Suppressor macrophage treated with lipopolysaccharide for 1 hour (primary cell): ENCODE measurements around the gene SH3TC1.

Source experiments
- DNase-seq, 3 donors: peaks; one replicate each; pipeline ENCODE4 v3.0.0-alpha.2; 2020 to 2022

SH3TC1 gene

DNA sequence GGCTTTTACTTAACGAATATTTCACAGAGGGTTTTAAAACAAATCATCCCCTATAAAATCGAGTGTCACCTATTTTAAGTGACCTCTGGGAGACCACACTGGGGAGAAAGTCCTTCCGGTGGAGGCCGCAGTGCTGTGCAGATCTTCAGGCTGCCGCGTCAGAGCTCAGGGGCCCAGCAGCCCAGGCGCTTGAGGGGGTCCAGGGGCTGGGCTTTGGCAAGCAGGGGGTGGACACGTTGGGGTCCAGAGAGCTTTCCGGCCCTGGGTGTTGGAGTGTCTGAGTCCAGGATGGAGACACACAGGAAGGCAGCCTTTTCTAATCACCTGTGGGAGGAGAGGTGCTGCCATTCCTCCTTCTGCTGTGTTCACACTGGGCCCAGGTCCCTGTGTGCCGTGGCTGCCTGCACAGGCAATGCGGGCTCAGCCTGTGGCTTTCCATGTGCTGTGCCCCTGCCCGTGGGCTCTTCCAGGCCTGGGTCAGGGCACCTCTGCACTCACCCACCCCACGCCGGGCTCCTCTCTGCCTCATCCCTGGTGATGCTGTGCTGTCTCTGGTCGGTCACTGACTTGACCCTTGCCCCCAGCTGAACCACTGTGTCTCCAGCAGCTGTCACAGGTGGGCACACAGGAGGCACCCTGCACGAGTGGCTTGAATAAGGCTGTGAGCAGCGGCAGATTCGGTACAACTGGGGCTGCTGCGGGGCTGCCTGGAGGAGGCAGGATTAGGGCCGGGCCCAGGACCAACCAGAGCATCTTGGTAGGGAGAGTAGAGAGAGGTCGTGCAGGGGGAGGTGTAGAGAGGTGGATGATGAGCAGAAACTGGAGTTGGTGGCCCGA, 80.4 kb downstream of the SH3TC1 start:
- no peak for DNase-seq

DNA sequence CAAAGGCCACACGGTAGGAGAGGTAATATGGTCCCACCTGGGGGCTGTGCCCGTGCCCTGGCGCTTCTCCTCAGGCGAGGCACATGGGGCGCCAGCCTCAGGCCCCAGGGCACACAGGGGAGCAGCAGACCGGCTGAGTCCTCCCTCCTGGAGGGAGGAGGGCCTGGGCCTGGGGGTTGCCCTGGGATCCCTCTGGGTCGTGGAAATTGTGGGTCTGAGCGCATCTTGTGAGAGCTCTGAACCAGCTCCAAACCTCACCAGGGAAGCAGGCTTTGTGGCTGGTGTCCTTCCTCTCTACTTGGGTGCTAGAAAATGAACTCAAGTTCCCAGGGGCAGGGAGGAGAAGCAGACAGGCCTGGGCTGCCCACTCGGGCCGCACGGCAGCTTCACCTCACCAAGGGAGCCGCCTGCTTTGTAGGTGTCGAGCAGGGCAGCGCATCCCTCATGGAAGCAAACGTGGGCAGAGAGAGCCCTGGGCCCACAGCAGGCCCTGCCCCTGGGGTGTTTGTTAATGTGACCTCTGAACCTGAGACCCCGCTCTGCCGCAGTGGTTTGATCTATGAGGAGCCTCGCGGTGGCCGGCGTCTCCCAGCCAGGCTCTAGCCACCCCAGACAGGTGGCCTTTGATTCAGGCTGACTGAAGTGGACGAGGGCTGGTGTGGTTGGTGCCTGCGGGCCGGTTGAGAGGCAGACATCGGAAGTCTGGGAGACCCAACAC, 81.2 kb downstream of the SH3TC1 start:
- no peak for DNase-seq

DNA sequence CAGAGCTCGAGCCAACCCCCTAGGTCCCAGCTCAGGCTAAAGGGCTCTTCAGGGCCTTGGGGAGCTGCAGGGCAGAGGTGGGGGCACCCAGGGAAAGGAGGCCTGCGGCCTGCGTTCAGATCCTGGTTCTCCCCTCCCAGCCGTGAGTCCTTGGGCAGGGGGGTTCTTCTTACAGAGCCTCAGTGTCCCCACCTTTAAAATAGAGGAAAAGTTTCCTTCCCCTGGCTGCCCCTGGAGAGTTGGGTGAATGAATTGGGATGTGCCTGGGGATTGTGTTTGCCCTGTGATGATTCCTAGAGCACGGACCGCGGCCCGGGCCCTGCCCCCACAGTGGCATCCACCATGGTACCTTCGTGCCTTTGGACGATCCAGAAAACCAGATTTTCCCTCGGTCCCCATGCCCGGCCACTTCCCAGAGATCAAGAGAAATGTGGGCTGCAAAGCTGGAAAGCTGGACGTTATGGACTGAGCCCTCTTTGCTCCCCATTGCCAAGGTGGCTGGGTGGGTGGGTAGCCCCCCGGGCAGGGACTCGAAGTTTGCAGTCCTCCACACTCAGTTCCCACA, 81.9 kb downstream of the SH3TC1 start:
- DNase-seq: no peak

DNA sequence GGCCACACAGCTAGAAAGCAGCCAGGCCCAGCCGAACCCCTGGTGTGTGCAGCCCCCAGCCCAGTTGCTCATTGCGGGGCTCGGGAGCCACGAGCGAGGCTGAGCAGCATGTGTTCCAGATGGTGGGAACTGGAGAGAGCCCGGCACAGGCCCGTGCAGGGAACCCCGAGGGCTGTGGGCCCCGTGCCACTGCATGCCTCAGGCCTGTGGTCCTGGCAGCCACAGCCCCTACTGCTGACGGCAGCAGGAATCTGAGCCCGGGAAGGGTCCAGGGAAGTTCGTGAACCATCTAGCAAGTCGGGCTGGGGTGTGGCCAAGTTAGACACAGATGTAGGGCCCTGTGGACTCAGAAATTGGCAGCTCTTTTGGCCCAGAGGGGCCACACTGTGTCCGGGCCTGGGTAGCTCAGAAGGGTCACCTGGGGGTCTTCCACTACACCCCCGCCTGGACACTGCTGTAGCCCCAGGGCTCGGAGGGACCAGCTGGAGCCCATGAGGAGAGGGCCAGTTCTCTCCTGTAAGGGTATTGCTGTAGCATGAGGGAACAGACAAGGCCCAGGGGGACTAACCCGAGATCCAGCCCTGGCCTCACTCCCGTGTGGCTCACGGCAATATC, 82.5 kb downstream of the SH3TC1 start:
- DNase-seq: no peak

DNA sequence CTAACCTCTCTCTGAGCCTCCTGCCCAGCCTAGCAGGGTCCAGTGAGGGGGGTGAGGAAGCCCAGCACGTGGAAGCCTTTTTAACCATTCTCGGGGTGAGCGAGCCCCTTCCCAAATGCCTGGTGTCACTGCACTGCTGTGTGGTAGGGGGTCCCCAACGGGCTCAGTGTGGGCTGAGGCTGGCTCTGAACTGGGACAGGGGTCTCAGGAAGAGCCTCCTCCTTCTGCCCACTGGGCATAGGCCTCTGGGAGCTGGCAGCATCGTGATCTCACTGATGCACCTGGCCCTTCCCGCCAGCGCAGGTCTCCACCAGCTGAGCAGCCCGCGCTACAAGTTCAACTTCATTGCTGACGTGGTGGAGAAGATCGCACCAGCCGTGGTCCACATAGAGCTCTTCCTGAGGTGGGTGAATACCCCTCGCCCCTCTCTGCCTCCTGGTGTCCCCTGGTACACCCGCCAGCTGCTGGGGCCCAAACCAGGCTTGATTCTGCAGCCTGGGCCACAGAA, 83.1 kb downstream of the SH3TC1 start:
- DNase-seq: no peak

DNA sequence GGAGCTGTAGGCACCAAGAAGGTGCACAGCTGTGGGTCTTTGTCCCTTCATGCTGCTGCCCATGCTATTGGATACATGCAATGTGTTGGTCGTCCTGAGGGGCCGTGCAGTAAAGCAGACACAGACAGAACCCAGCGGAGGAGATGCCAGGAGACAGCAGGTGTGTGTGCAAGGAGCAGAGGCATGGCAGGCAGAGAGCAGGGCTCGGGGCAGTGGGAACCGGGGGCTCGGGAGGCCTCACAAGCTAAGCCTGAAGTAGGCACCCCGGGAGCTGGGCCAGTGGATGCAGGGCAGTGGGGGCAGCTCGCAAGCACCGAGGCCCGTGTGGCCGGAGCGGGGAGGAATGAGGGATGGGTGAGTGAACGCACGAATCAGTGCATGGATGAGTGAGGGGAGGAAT, 83.7 kb downstream of the SH3TC1 start:
- DNase-seq: no peak

DNA sequence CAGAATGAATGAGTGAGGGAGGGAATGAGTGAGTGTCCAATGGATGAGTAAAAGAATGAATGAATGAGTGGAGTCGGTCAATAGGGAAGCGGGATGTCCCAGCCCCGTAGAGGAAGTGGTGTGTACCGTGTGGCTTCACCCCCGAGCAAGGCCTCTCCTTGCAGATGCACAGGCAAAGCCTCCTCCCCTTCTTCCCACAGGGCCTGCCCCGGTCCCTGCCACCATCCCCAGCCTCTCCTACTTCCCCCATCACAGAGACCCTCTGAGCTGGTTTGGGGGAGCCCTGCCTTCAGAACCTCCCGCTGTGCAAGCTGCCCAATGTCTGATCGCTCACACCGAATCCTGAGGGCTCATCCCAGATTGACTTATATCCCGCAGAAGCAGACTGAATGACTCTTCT, 84.1 kb downstream of the SH3TC1 start:
- DNase-seq: peak; percentile 15 to 36 (median 24)

DNA sequence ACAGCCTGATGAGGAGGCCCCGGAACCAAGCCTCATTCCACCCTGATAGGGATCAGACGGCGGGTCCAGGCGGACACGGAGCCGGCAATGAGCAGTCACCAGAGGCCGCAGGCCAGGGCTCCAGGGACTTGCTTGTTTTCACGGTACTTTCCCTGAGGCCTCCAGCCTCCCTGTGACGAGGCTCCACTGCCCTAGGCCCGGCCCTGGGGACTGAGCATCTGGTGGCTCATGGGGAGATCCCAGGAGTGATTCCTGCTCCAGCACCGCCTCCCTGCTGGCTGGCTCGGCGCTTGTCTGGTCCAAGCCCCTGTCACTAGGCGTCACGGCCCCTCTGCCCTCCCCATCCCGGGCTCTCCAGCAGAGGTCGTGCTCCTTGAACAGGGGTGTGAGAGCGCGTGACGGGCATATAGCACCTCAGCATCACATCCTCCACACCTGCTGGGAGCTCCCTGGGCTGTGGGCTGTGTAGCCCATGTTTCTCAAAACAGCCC, 84.6 kb downstream of the SH3TC1 start:
- DNase-seq: no peak

DNA sequence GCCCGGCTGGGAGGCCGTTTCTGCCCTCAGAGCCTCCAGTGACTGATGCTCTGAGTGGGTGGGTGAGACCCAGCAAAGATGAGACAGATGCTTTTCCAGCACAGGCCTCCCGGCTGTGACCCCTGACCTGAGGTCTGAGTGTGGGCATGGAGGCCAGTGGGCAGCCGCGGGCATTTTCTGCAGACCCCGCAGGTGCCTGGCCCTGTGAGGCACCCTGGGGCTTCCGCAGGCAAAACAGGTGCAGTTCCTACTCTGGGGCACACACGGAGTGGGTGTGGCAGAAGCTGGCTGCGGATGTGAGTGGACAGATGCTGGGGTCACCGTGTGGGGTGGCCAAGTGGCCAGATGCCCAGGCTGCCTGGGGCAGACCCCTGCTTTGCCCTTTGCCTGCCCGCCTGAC, 85.3 kb downstream of the SH3TC1 start:
- no peak for DNase-seq

DNA sequence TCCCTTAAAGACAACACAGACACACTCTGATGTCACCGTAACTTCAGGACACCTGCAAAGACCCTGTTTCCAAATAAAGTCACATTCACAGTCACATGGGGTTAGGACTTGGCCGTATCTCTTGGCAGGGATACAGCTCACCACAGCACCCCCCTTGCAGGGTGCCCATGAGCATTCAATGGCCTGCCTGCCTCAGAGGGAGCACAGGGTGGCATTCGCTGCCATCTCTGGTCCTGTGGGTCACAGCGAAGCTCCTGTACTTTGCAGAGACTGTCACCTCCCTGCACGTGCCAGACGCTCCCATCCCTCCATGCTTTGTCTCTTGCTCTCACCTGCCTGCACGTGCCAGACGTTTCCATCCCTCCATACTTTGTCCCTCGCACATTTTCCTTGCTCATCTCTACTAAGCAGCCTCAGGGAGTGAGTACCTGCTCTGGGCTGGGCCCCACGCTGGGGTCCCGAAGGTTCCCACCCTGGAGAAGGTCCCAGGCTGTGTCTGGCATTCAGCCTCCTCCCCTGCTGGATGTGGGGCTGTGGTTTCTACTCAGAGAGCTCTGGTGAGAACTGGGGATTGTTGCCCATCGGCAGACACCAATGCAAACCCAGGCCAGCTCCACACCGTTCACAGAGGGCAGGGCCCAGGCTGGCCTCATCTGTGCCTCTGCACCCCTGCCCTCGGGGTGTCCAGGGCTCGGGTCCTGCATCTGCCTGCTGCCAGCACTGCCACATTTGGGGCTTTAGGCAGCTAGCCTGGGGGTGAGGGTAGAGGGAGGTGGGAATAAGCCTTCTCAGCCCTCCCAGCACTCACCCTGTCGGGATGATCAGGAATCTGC, 86.3 kb downstream of the SH3TC1 start:
- no peak for DNase-seq

DNA sequence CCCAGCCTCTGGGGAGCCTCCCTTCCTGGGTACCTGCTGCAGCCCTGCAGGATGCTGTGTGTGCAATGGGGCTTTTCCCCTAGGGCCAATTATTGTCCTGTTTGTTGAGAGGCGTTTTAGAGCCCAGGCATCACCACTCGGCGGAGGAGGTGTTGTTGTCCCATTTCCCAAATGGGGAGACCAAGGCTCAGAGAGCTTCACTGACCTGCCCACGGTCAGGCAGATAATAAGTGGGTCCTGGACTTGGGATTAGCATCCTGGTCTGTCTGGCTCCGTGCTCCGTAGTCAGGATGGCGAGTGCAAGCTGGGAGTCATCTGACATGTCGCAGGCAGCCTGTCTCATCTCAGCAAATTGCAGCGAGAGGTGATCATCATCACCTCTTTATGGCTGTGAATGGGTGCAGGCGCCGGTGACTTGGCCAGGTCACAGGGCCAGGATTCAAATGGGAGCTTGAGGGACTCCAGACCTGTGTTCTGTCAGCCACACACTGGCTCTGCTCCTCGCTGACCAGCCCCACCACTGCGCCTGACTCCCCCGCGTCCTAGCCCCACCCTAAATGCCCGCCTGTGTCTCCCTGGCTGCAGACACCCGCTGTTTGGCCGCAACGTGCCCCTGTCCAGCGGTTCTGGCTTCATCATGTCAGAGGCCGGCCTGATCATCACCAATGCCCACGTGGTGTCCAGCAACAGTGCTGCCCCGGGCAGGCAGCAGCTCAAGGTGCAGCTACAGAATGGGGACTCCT, 87.1 kb downstream of the SH3TC1 start:
- DNase-seq: no peak

DNA sequence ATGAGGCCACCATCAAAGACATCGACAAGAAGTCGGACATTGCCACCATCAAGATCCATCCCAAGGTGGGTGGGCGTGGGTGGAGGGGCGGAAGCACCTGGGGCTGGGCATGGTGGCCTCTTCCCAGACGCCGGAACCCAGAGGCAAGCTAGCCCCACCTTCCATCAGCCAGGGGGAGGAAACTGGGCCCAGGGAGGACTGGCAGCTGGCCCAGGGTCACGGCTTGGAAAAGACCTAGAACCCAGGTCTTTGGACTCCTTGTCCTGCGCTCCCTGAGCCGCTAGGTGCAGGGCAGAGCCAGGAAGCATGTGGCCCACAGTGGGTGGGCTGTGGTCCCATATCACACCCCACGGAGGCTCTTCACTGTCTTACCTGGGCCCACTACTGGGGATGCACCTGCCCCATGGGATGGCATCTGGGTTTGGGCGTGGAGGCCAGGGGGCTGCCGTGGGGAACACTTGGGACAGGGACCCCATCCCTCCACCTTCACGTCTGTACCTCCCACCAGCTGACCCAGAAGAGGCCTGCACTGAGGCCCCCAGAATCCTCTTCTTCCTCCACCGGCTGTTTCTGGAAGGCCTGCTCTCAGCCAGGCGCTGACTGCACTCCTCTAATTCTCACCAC, 87.7 kb downstream of the SH3TC1 start:
- DNase-seq: no peak

DNA sequence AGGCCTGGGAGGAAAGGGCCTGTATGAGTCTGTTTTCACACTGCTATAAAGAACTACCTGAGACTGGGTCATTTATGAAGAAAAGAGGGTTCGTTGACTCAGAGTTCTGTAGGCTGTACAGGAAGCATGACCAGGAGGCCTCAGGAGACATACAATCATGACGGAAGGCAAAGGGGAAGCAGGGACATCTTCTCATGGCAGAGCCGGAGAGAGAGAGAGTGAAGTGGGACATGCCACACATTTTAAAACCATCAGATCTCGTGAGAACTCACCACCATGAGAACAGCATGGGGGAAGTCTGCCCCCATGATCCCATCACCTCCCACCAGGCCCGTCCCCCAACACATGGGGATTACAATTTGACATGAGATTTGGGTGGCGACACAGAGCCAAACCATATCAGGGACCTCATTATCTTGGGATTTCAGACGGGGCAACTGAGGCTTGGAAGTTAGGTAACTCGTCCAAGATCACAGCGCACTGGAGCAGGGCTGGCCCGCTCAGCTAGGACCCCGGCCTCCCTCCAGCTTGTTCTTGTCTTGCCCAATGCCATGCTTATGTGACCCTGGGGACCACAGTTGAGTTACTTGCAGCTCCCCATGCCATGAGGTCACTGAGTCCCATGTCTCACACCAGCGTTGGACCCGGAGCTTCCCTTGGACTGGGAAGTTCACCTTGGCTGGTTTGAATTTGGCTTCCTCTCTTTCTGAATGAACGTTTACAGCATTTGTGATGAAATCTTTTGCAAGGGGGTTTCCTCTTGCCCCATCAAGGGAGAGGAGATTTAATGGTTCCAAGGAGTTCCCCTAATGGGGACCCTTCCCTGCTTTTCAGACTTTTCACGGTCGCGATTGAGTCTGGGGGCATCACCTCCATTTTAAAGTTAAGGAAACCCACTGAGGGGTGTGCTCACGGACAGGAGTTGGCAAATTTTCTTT, 88.5 kb downstream of the SH3TC1 start:
- no peak for DNase-seq

DNA sequence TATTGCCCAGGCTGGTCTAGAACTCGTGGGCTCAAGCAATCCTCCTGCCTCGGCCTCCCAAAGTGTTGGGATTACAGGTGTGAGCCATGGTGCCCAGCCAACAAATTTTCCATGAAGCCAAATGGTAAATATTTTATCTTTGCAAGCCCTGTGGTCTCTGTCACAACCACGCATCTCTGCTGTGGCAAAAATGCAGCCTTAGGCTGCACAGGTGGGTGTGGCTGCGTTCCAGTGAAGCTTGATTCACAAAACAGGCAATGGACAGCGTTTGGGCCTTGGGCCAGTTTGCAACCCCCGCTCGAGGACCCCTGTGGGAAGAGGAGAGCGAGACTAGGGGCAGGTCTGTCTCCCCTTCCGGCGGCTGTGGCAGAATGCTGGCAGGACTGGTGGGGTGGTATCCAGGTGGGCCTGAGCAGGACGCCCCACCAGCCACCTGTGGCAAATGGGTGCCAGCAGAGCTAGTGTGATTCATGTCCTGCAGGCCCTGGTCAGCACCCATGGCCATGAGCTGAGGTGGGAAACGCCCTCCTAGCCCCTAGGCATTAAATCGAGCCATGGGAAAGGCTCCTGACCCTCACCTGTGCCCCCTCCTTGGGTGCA, 90.2 kb downstream of the SH3TC1 start:
- DNase-seq: no peak

DNA sequence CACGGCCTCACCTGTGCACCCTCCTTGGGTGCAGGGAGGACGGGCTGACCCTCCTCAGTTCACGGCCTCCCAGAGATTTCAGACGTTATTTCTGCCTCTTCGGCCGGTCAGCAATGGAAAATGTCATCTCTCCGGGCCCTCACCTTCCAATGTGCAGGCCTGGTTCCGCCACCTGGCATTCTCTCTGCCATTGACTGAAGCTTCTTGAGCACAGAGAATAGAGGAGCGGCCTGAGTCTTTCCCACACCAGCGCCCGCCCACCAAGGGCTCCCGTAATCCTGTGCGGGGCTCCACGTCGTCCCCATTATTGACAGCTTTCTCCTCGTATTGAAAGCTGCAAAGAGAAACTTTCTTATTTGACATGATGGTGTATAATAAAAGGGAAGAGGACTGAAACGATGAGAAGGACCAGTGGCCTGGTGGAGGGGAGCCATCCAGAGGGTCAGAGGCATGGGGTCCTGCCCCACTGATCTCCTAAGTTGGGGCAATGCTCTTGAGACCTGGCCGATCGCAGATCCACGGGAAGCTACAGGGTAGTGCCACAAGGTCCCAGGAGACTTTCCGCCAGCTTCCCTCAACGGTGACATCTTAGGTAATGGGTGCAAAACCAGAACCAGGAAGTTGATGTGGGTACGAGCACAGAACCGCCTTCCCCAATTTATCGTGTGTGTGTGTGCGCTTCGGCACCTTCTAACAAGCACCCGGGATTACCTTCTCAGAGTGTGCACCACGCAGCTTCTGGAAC, 91.0 kb downstream of the SH3TC1 start:
- DNase-seq: no peak

DNA sequence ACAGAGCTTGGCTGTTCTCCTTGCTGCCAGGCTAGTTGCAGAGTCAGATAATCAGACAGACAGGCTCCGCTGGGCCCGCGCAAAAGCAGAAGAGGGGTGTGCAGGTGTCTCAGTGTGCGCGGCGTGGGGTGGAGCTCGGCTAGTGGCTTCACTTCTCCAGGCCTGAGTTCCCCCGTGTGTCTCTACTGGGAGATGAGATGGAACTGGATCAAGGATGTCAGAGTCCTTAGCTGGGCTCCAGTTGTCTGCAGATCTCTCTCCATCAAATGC, 91.5 kb downstream of the SH3TC1 start:
- DNase-seq: no peak
